Measurements from ENCODE around the gene DPP10.

The DPP10 gene

GRCh38 chr2:115746151-115746550 lies 1303.7 kb downstream of the DPP10 start:
- peaks cover 0 to 3% (median 0%) of the 10 kb centered on the region in 5 donors for H3K9me3 ChIP-seq (ENCODE audit: control insufficient read depth in 5 of 5, low read length in 5 of 5)
- no peaks in the 10 kb centered on the region for H3K27me3 ChIP-seq (ENCODE audit: control insufficient read depth in 5 of 5, insufficient read depth in 4 of 5, low read length in 5 of 5)
- H3K9ac ChIP-seq (ENCODE audit: low read length in 5 of 5) = no peak overlapping the region
- no peaks in the 10 kb centered on the region for H3K36me3 ChIP-seq (ENCODE audit: control insufficient read depth in 5 of 5, insufficient read depth in 5 of 5, low read length in 5 of 5)
- H3K27ac ChIP-seq (ENCODE audit: low read depth, low read length) = no peak overlapping the region
- no peak overlapping the region for H3K4me3 ChIP-seq (ENCODE audit: low read depth in 1 of 5, low read length in 5 of 5)
- no peaks in the 10 kb centered on the region for H3K4me1 ChIP-seq (ENCODE audit: control insufficient read depth in 5 of 5, insufficient read depth in 5 of 5, low read length in 5 of 5)

GRCh38 chr2:115757286-115757685 lies 1314.8 kb downstream of the DPP10 start:
- H3K27me3 ChIP-seq (ENCODE audit: control insufficient read depth in 5 of 5, insufficient read depth in 4 of 5, low read length in 5 of 5) = no peaks in the 10 kb centered on the region
- H3K36me3 ChIP-seq (ENCODE audit: control insufficient read depth in 5 of 5, insufficient read depth in 5 of 5, low read length in 5 of 5) = no peaks in the 10 kb centered on the region
- no peak overlapping the region for H3K27ac ChIP-seq (ENCODE audit: low read depth, low read length)
- no peaks in the 10 kb centered on the region for H3K4me1 ChIP-seq (ENCODE audit: control insufficient read depth in 5 of 5, insufficient read depth in 5 of 5, low read length in 5 of 5)
- no peak overlapping the region for H3K4me3 ChIP-seq (ENCODE audit: low read depth in 1 of 5, low read length in 5 of 5)
- no peak overlapping the region for H3K9ac ChIP-seq (ENCODE audit: low read length in 5 of 5)
- H3K9me3 ChIP-seq (ENCODE audit: control insufficient read depth in 5 of 5, low read length in 5 of 5) = no peaks in the 10 kb centered on the region

- H3K36me3 ChIP-seq (ENCODE audit: control insufficient read depth in 5 of 5, insufficient read depth in 5 of 5, low read length in 5 of 5) = no peaks in the 10 kb centered on the region
- H3K27me3 ChIP-seq (ENCODE audit: control insufficient read depth in 5 of 5, insufficient read depth in 4 of 5, low read length in 5 of 5) = no peaks in the 10 kb centered on the region
- H3K4me3 ChIP-seq (ENCODE audit: low read depth in 1 of 5, low read length in 5 of 5) = no peak overlapping the region
- no peaks in the 10 kb centered on the region for H3K4me1 ChIP-seq (ENCODE audit: control insufficient read depth in 5 of 5, insufficient read depth in 5 of 5, low read length in 5 of 5)
- H3K9ac ChIP-seq (ENCODE audit: low read length in 5 of 5) = no peak overlapping the region
- H3K9me3 ChIP-seq (ENCODE audit: control insufficient read depth in 5 of 5, low read length in 5 of 5) = no peaks in the 10 kb centered on the region
- H3K27ac ChIP-seq (ENCODE audit: low read depth, low read length) = no peak overlapping the region
Observed at GRCh38 chr2:115763601-115764000, 1321.2 kb downstream of the DPP10 start.

- H3K4me3 ChIP-seq (ENCODE audit: low read depth in 1 of 5, low read length in 5 of 5) = no peak overlapping the region
- no peak overlapping the region for H3K9ac ChIP-seq (ENCODE audit: low read length in 5 of 5)
- no peak overlapping the region for H3K27ac ChIP-seq (ENCODE audit: low read depth, low read length)
- no peaks in the 10 kb centered on the region for H3K27me3 ChIP-seq (ENCODE audit: control insufficient read depth in 5 of 5, insufficient read depth in 4 of 5, low read length in 5 of 5)
- H3K36me3 ChIP-seq (ENCODE audit: control insufficient read depth in 5 of 5, insufficient read depth in 5 of 5, low read length in 5 of 5) = no peaks in the 10 kb centered on the region
- no peaks in the 10 kb centered on the region for H3K9me3 ChIP-seq (ENCODE audit: control insufficient read depth in 5 of 5, low read length in 5 of 5)
- no peaks in the 10 kb centered on the region for H3K4me1 ChIP-seq (ENCODE audit: control insufficient read depth in 5 of 5, insufficient read depth in 5 of 5, low read length in 5 of 5)
Observed at GRCh38 chr2:115771516-115771915, 1329.1 kb downstream of the DPP10 start.

GRCh38 chr2:115774361-115774760 lies 1331.9 kb downstream of the DPP10 start:
- Histone ChIP-seq H3K27me3 (ENCODE audit: control insufficient read depth in 5 of 5, insufficient read depth in 4 of 5, low read length in 5 of 5) (no peaks in the 10 kb centered on the region), H3K36me3 (ENCODE audit: control insufficient read depth in 5 of 5, insufficient read depth in 5 of 5, low read length in 5 of 5) (no peaks in the 10 kb centered on the region), H3K4me3 (ENCODE audit: low read depth in 1 of 5, low read length in 5 of 5) (no peak overlapping the region), H3K27ac (ENCODE audit: low read depth, low read length) (no peak overlapping the region), H3K9me3 (ENCODE audit: control insufficient read depth in 5 of 5, low read length in 5 of 5) (no peaks in the 10 kb centered on the region), H3K4me1 (ENCODE audit: control insufficient read depth in 5 of 5, insufficient read depth in 5 of 5, low read length in 5 of 5) (no peaks in the 10 kb centered on the region), H3K9ac (ENCODE audit: low read length in 5 of 5) (no peak overlapping the region)

GRCh38 chr2:115779085-115779632 lies 1336.7 kb downstream of the DPP10 start:
- H3K9me3 ChIP-seq (ENCODE audit: control insufficient read depth in 5 of 5, low read length in 5 of 5) = no peaks in the 10 kb centered on the region
- H3K27me3 ChIP-seq (ENCODE audit: control insufficient read depth in 5 of 5, insufficient read depth in 4 of 5, low read length in 5 of 5) = no peaks in the 10 kb centered on the region
- no peak overlapping the region for H3K9ac ChIP-seq (ENCODE audit: low read length in 5 of 5)
- H3K4me3 ChIP-seq (ENCODE audit: low read depth in 1 of 5, low read length in 5 of 5) = no peak overlapping the region
- H3K27ac ChIP-seq (ENCODE audit: low read depth, low read length) = no peak overlapping the region
- no peaks in the 10 kb centered on the region for H3K4me1 ChIP-seq (ENCODE audit: control insufficient read depth in 5 of 5, insufficient read depth in 5 of 5, low read length in 5 of 5)
- H3K36me3 ChIP-seq (ENCODE audit: control insufficient read depth in 5 of 5, insufficient read depth in 5 of 5, low read length in 5 of 5) = no peaks in the 10 kb centered on the region

- Histone ChIP-seq H3K4me1 (ENCODE audit: control insufficient read depth in 5 of 5, insufficient read depth in 5 of 5, low read length in 5 of 5) (no peaks in the 10 kb centered on the region), H3K4me3 (ENCODE audit: low read depth in 1 of 5, low read length in 5 of 5) (no peak overlapping the region), H3K9ac (ENCODE audit: low read length in 5 of 5) (no peak overlapping the region), H3K36me3 (ENCODE audit: control insufficient read depth in 5 of 5, insufficient read depth in 5 of 5, low read length in 5 of 5) (no peaks in the 10 kb centered on the region), H3K27ac (ENCODE audit: low read depth, low read length) (no peak overlapping the region), H3K9me3 (ENCODE audit: control insufficient read depth in 5 of 5, low read length in 5 of 5) (peaks cover 0 to 4% (median 0%) of the 10 kb centered on the region in 5 donors), H3K27me3 (ENCODE audit: control insufficient read depth in 5 of 5, insufficient read depth in 4 of 5, low read length in 5 of 5) (no peaks in the 10 kb centered on the region)
Observed at GRCh38 chr2:115782286-115782685, 1339.8 kb downstream of the DPP10 start.

- H3K27me3 ChIP-seq (ENCODE audit: control insufficient read depth in 5 of 5, insufficient read depth in 4 of 5, low read length in 5 of 5) = no peaks in the 10 kb centered on the region
- H3K9ac ChIP-seq (ENCODE audit: low read length in 5 of 5) = no peak overlapping the region
- H3K27ac ChIP-seq (ENCODE audit: low read depth, low read length) = no peak overlapping the region
- no peaks in the 10 kb centered on the region for H3K36me3 ChIP-seq (ENCODE audit: control insufficient read depth in 5 of 5, insufficient read depth in 5 of 5, low read length in 5 of 5)
- H3K9me3 ChIP-seq (ENCODE audit: control insufficient read depth in 5 of 5, low read length in 5 of 5) = no peaks in the 10 kb centered on the region
- H3K4me3 ChIP-seq (ENCODE audit: low read depth in 1 of 5, low read length in 5 of 5) = no peak overlapping the region
- no peaks in the 10 kb centered on the region for H3K4me1 ChIP-seq (ENCODE audit: control insufficient read depth in 5 of 5, insufficient read depth in 5 of 5, low read length in 5 of 5)
Observed at GRCh38 chr2:115796078-115796477, 1353.6 kb downstream of the DPP10 start.

- H3K36me3 ChIP-seq (ENCODE audit: control insufficient read depth in 5 of 5, insufficient read depth in 5 of 5, low read length in 5 of 5) = no peaks in the 10 kb centered on the region
- H3K27ac ChIP-seq (ENCODE audit: low read depth, low read length) = no peak overlapping the region
- no peaks in the 10 kb centered on the region for H3K9me3 ChIP-seq (ENCODE audit: control insufficient read depth in 5 of 5, low read length in 5 of 5)
- H3K4me1 ChIP-seq (ENCODE audit: control insufficient read depth in 5 of 5, insufficient read depth in 5 of 5, low read length in 5 of 5) = no peaks in the 10 kb centered on the region
- H3K27me3 ChIP-seq (ENCODE audit: control insufficient read depth in 5 of 5, insufficient read depth in 4 of 5, low read length in 5 of 5) = no peaks in the 10 kb centered on the region
- no peak overlapping the region for H3K4me3 ChIP-seq (ENCODE audit: low read depth in 1 of 5, low read length in 5 of 5)
- H3K9ac ChIP-seq (ENCODE audit: low read length in 5 of 5) = no peak overlapping the region
Observed at GRCh38 chr2:115807276-115807675, 1364.8 kb downstream of the DPP10 start.

GRCh38 chr2:115825912-115826311 lies 1383.5 kb downstream of the DPP10 start:
- no peak overlapping the region for H3K27ac ChIP-seq (ENCODE audit: low read depth, low read length)
- no peaks in the 10 kb centered on the region for H3K36me3 ChIP-seq (ENCODE audit: control insufficient read depth in 5 of 5, insufficient read depth in 5 of 5, low read length in 5 of 5)
- no peak overlapping the region for H3K4me3 ChIP-seq (ENCODE audit: low read depth in 1 of 5, low read length in 5 of 5)
- no peaks in the 10 kb centered on the region for H3K27me3 ChIP-seq (ENCODE audit: control insufficient read depth in 5 of 5, insufficient read depth in 4 of 5, low read length in 5 of 5)
- no peaks in the 10 kb centered on the region for H3K4me1 ChIP-seq (ENCODE audit: control insufficient read depth in 5 of 5, insufficient read depth in 5 of 5, low read length in 5 of 5)
- H3K9ac ChIP-seq (ENCODE audit: low read length in 5 of 5) = no peak overlapping the region
- no peaks in the 10 kb centered on the region for H3K9me3 ChIP-seq (ENCODE audit: control insufficient read depth in 5 of 5, low read length in 5 of 5)

GRCh38 chr2:115833196-115833595 lies 1390.8 kb downstream of the DPP10 start:
- Histone ChIP-seq H3K9ac (ENCODE audit: low read length in 5 of 5) (no peak overlapping the region), H3K27ac (ENCODE audit: low read depth, low read length) (no peak overlapping the region), H3K4me3 (ENCODE audit: low read depth in 1 of 5, low read length in 5 of 5) (no peak overlapping the region), H3K9me3 (ENCODE audit: control insufficient read depth in 5 of 5, low read length in 5 of 5) (no peaks in the 10 kb centered on the region), H3K36me3 (ENCODE audit: control insufficient read depth in 5 of 5, insufficient read depth in 5 of 5, low read length in 5 of 5) (no peaks in the 10 kb centered on the region), H3K4me1 (ENCODE audit: control insufficient read depth in 5 of 5, insufficient read depth in 5 of 5, low read length in 5 of 5) (no peaks in the 10 kb centered on the region), H3K27me3 (ENCODE audit: control insufficient read depth in 5 of 5, insufficient read depth in 4 of 5, low read length in 5 of 5) (no peaks in the 10 kb centered on the region)
